Gastrocnemius medialis (tissue), 4 donors: Measurements from ENCODE around the gene PSMD5.

Experiments used
- CTCF ChIP-seq, 5 experiments: fragments of 450-650 bp in 3 of 5; fragments of 200-600 bp in 2 of 5; sonication (generic) in 2 of 5; IDR thresholded peaks in 4 of 5; conservative IDR thresholded peaks in 1 of 5; 1 replicate in 4 of 5; 2 replicates in 1 of 5; pipeline ENCODE4 v1.5.1; 2016 to 2019; ENCODE audit warnings: antibody characterized with exemption in 5 of 5, mild to moderate bottlenecking in 3 of 5, moderate library complexity in 3 of 5
- POLR2A ChIP-seq, 2 donors: fragments of 450-650 bp; IDR thresholded peaks; one replicate each; pipeline ENCODE4 v1.6.1; 2017; ENCODE audit warnings: antibody characterized with exemption in 2 of 2, mild to moderate bottlenecking in 2 of 2, moderate library complexity in 2 of 2

- TF ChIP-seq CTCF (IDR thresholded peaks at IDR 0.05 in 4 of 5, conservative IDR thresholded peaks at IDR 0.05 in 1 of 5), result no peak
- peak; percentile 5 to 31 for TF ChIP-seq POLR2A (IDR thresholded peaks at IDR 0.05)
These were observed 25.6 kb upstream of the PSMD5 start for GRCh38 chr9:120868339-120868675.
